GM18867 (cell line): ENCODE data around the gene POU2F1.
"Not testable (repeated sequence)": the region's sequence is repeated elsewhere in the genome, so short reads cannot be mapped to it uniquely, and the experiment has no call there.

Experiments used
- ATAC-seq: cut with Tn5 transposase; IDR thresholded peaks from one replicate; pipeline ENCODE4 v1.9.1; 2021; ENCODE audit warnings: mild to moderate bottlenecking, moderate library complexity; ENCODE audit not compliant: unreplicated experiment

Gene POU2F1

DNA sequence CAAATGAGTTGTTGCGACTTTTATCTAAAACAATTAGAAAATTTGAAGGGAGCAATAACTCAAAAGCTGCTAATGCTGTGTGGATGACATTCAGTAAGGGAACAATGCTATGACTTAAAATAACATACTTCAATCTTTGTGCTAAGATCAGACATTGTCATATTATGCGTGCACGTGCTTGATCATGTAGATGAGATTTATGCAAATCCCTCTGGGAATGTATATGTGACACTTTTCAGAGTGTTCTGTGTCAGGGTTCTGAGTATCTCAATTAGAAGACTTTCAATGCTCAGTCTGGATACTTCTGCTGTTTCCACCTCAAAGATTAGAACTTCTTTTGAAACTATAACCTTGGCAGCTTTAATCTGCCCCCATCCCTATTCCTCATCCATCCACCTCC lies 18.6 kb upstream of the POU2F1 start:
- no peak for ATAC-seq

GRCh38 chr1:167205306-167206050 lies 15.2 kb upstream of the POU2F1 start:
- not testable (repeated sequence) for ATAC-seq

- ATAC-seq, result no peak
These were observed 14.4 kb upstream of the POU2F1 start for GRCh38 chr1:167206166-167206835.

GRCh38 chr1:167207940-167208623 lies 12.6 kb upstream of the POU2F1 start:
- ATAC-seq, result no peak

DNA sequence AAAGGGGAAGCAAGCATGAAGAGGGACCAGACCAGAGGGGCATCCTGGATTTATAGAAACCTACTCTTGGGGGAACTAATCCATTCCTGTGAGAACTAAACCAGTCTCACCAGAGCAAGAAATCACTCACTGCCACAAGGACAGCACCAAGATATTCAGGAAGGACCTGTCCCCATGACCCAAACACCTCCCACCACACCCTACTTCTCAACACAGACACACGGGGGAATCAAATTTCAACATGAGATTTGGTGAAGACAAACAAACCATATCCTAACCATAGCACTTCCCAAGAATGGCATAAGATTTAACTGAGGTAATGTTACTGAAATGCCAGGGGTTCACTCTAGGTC lies 12.1 kb upstream of the POU2F1 start:
- no peak for ATAC-seq

GRCh38 chr1:167209044-167209443 lies 11.6 kb upstream of the POU2F1 start:
- no peak for ATAC-seq

DNA sequence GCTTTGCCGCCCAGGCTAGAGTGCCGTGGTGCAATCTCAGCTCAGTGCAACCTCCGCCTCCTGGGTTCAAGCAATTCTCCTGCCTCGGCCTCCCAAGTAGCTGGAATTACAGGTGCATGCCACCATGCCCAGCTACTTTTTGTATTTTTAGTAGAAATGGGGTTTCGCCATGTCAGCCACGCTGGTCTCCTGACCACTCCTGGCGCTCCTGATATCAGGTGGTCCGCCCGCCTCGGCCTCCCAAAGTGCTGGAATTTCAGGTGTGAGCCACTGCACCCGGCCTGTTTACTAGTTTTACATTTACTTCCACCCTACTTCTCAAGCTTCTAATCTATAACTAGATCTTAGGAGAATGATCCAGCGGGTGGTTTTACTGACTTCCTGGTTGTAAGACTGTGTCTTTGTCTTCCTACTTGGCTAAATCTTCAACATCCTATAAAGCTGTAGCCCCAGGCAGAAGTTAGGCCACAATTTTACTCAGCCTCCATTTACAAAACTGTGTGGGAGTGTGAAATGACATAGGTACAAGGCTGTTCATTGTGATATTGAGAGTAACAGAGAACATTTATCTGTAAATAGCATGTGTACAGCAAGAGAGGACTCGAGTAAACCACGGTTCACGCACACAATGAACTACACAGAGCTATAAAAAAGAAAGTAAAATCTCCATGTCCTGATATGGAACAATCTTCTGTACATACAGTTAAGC lies 9.6 kb upstream of the POU2F1 start:
- no peak for ATAC-seq

DNA sequence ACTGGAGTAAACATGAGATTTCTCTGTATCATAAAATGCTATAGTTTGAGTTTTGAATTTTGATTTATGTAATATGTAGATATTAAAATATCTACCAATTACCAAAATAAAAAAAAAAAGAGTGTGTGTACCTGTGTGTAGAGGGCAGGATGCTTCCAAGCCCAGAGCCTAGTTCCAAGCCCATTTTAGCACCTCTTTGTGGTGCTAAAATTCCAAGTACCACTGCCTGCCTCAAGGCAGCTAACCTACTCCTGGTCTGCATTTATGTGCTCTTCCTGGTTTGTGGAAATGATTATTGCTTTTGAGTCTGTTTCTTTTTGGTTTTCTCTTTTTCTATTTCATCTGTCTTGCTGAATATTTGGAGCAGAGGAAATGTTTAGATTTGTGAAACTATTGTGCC lies 8.7 kb upstream of the POU2F1 start:
- ATAC-seq, result no peak

DNA sequence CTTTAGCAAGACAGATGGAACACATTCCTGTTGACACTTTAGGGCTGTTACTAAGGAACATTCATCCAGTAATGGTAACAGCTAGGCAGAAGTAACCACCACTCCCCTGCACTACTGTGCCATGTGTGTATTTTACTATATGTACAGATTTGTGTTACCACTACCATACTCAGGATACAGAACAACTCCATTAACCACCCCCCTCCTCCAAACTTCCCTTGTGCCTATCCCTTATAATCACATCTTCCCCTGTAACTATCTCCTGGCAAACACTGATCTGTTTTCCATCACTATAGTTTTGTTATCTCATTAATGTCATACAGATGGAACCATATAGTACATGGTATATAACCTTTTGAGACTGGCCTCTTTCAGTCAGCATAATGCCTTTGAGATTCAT lies 3.9 kb upstream of the POU2F1 start:
- no peak for ATAC-seq

- no peak for ATAC-seq
These were observed 1.5 kb upstream of the POU2F1 start for GRCh38 chr1:167219194-167219593.

- ATAC-seq, result peak; percentile 38
These were observed 795 bp upstream of the POU2F1 start for GRCh38 chr1:167219646-167220536.

- peak; percentile 9 for ATAC-seq
These were observed 546 bp downstream of the POU2F1 start for GRCh38 chr1:167221126-167221737.

DNA sequence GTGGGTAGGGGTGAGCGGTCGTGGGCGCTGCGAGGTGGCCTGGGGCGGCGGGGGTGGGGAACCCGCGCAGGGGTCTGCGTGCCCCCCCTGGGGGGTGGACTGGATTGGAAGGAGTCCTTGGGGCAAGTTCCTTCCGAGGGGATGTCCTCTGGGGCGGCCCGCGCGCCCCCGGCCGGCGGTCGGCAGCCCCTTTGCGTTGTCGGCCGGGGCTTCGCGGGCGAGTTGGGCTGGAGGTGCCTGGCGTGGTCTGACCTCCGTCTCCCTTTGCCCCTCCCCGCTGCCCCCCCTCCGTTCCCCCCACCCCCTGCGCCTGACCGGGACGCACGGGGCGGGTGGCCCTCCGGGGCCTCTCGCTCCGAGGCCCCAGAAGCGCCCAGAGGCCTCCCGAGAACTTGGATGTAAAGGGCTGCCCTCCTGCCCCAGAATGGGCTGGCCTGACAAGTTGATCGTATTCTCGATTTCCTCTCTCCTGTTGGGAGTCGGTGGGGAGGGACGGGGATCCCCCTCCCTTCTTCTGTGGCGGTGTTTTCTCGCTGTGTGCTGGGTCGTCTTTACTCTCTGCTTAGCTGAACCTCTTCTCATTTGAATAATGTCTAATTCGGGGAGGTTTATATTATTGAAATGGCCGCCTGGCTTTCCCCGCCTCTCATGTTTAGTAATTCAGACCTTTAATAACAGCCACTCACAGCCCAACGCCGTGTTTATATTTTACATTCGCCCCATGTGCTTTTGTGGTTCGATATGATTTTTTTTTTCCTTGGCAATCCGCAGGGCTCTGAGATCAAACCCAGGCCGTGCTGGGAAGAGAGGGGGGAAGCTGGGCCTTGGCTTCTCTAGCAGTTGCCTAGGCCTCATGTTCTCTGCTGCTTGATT lies 1.3 kb downstream of the POU2F1 start:
- ATAC-seq, result peak; percentile 48

DNA sequence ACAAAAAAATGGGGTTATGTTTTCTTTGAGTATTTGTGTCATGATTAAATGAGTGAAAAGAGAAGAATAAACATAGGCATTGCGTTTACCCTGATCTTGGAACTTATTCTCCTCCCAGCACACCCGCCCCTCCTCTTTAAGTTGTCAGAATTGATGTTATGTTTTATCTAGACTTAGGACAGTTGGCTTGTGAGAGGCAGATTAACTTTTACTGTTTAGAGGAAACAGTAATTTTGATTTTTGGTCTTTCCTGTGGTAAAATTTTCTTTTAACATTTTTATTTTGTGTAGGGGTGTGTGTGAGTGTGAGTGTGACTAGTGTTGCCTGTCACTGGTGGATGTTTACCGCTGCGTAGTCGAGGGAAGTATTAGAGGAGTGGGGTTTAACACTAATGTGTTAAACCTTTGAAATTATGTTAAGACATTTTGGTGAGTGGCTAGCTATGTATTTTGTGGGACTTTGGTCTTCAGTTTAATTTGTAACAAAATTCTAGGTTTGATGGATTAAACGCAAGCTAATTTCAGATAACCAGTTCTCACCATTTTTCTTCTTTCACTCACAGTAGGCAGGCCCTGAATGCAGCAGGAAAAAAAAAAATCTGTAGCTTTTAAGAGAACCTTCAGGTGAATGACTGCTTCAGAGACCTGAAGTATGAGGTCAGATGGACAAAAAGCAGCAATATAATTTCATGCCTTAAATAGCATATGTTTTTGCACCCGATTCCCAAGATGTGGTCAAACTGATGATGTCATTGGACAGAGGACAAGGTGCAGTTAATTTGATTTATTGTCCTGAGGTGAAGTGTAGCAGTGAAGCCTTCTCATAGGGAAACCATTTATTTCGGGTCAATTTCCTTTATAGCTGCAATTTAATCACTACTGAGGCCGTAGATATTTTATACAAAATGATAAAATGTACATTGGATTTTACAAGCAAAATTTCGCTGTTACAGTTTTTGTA lies 2.7 kb downstream of the POU2F1 start:
- ATAC-seq, result no peak

GRCh38 chr1:167224734-167225235 lies 4.1 kb downstream of the POU2F1 start:
- ATAC-seq, result not testable (repeated sequence)

DNA sequence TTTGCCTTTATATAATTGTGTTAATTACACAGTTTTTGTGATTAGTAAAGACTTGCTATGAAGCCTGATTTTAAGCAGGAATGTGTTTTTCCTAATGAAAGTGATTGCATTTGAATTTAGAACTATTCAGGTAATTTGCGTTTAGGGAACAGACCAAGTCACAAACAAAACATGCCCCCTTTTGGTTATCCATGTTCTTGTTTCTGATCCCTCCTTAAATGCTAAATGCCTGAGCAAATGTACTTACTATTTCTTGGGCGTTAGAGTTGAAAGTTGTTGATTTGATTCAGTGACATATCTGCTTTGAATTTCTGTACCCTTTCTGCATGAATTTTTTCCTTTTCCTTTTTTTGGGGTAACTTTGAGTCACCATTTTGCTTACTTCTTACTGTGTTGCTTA lies 5.2 kb downstream of the POU2F1 start:
- no peak for ATAC-seq

DNA sequence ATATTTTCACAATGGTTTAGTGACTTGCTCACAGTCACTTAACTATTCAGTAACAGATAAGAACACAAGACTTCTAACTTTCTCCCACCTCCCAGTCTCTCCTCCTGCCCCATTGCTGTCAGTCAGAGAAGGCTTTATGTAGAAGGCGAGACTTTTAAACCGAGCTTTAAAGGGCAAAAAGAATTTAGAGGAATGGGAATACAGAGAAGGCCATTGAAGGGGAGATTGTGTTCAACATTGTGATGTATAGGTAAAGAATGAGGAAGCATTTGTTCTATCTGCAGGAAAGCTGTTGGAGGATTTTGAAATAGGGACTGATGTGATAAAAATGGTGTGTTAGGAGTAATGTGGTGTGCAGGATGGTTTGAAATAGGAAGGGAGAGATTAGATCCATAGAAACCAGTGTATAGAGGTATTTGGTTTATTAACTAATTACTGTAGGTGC lies 7.3 kb downstream of the POU2F1 start:
- no peak for ATAC-seq
